UCSD-AML1 (cell line): ENCODE data around the gene LKAAEAR1.

Experiments used
- DNase-seq: peaks from one replicate; lab custom pipeline; 2025; ENCODE audit not compliant: unreplicated experiment; lab: John Stamatoyannopoulos, UW

LKAAEAR1 gene

DNA sequence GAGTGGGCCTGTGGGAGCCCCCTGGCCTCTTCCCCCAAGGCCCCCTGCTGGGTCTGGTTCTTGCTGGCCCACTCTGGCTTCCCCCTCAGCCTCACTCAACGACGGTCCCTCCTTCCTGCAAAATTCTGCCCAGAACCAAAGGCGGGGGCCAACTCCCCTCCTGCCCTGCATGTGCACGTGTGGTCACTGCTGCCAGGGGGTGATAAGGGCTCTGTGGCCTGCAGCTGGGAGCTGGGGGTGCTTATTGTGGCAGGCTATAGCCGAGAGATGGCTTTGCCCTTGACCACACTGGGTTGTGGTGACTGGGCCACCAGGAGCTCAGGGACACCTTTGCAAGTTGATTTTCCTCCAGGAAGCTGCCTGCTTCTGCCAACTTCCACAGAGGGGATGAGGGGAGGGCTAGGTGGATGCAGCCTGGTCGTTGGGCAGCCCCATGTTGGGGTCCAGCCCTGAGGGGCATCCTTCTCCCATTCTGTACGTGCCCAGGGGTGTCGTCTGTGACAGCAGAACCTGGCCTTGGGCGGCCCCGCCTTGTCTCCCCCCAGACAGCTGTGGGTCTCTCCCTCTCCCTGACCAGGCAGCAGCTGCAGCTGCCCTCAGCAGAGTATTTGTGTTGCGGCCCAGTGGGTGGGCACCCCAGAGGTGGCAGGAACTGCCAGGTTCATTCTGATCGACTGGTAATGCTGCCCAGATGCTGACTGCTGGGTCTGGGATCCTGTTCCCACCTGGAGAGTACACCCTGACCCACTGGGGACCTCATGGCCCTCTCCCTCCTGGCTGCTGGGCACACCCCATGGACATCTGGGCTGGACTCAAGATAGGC, 15.6 kb downstream of the LKAAEAR1 start:
- DNase-seq = peak; percentile 66

DNA sequence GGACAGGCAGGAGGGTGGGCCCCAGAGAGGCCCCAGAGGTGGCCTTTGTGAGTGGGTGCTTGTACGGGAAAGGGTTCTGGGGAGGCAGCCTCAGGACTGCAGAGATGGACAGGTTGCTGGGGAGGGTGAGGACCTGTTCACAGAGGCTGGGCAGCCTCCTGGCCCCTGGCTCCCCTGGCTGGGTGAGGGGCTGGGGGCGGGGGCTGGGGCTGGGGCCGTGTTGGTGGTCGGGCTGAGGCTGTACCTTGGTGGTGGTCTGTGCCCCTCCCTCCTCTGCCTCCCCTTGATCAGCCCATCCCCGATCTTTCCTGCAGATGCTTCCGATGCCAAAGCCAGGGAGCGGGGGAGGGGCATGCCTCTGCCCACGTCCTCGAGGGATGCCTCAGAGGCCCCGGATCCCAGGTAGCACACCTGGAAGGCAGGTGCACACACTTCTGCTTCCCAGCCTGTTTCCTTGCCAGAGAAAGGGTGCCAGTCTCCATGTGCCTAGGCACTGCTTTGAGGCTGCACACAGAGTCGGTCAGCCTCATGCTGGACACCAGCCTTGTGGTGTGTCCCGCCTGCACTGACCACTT, 16.4 kb downstream of the LKAAEAR1 start:
- no peak for DNase-seq

DNA sequence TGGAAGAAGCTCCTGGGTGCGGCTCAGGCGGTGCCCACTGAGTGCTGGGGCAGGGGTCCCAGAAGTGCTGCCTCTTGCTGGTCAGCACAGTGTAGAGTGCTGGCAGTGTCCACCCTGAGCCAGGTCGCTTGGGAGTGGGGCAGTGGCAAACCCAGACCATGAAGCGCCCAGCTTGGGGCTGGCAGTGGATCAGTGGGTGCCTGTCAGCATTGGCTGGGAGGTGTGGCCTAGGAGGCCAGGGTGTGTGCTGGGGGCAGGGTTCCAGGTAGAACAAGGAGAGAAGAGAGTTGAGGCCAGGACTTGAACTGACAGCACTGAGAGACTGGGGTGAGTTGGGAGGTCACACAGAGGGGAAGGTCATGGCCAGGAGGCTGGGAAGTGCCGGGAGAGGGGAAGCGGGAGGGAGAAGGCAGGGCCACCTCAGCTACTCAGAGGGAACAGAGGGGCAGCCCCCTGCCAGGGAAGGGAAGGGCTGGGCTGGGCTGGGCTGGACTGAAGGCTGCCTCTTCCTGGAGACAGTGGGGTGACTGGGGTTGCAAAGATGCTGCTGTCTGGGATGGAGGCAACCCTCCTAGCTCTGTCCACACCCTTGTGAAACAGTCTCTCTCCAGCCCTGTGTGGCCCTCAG, 17.1 kb downstream of the LKAAEAR1 start:
- no peak for DNase-seq

DNA sequence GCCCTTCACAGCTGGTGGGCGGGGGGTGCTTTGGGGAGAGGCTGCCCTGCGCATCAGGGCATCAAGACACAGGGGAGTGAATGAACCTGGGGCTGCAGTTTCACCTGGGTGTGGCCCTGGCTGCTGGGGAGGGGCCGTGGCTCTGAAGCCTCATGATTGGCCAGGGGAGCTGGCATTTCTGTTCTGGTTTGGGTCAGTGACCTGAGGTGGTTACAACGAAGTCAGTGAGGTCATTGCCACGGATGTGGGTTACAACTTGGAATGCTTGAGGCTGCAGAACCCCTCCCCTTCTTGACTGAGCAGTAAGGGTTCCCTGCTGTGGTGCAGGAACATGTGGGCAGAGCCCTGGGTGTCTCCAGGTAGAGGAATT, 18.2 kb downstream of the LKAAEAR1 start:
- DNase-seq = peak; percentile 77

DNA sequence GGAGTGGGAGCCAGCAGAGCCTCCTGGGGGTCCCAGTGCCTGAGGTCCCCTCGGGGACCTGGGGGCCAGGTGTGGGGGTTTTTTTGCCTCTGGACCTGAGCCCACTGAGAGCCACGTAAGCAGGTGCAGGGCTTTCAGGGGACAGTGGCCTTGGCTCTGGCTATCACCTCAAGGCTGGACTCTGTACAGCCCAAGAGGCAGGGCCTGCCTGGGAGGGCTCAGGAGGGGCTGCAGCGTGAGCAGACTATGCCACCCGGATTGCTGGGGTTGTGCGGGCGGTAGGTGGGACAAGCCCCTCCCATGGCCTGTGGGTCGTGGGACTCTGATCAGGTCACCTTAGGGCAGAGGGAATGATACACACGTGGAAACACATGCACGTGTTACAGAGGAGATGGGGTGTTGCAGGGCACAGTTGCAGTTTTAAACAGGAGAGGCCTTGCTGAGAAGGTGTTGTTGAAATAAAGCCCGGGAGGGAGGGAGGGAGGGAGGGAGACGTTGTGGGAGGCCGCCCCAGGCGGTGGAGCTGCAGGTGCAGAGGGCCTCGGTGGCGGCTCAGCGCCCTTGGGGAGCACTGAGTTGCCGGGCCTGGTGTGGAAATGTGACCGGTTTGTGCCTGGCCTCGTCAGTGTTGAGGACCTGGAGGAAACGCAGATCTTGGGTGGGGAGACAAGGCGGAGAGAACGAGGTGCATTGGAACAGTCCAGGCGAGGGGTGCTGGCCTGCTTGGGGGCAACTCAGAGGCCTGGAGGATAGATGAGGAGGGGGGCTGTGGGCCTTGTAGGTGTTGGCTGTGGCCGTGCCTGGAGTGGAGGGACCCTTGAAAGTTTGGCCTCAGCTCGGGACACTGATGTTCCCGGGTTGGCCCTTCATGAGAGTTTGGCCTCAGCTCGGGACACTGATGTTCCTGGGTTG, 18.9 kb downstream of the LKAAEAR1 start:
- no peak for DNase-seq

DNA sequence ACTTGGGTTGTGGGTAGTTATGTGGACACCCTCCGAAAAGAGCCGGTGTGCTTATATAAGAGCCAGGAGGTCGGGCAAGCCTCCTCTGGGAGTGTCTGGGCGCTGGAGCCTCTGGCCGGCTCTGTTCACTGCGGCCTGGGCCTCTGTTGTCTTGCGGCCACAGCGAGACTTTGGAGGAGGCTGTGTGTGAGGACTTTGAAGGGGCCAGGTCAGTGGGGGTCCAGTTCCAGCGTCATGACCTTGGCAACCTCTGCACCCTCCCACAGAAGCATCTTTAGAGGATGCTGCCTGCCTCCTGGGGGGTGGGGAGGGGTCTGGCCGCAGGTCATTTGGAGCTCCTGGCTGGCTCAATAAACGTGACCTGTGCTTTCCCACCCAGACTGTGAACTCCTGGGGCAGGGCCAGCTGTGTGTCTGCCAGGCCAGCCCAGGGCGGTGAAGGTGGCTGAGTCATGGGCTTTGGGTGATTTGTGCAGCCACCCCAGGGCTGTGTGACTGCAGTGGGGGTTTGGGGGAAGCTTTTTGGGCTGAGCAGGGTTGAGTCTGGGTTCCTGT, 20.0 kb downstream of the LKAAEAR1 start:
- no peak for DNase-seq

DNA sequence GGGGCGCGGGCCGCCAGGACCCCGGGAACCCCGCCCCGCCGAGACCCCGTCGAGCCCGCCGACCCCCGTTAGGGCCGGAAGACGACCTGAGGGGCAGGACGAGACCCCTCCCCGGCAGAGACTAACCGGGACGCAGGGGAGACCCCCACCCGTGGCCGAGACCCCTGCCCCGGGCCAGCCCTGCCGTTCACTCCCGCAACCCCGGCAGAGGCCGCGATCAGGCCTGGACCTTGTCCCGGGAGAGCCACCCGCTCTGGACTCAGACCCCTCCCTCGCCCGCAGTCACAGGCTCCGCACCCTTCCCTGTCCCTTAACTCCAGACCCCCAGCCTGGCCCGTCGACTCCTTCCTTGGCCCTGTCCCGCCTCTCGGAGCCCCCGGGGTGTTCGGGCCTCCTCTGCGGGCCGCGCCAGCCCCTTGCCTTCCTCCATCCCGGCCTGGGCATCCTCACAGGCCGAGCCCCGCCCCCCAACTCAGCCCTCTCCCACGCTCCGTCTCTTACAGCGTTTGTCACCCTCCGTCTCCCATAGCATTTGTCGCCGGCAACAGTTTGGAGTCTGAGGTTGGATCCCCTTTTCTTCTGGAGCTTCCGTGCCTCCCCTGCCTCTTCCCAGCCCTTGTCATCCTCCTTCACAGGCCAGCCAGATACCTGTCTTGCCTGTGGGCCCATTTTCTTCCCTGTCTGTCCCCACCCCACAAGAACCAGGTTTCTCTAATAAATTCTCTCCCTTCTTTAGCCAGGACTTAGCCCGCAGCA, 20.6 kb downstream of the LKAAEAR1 start:
- DNase-seq = peak; percentile 39

DNA sequence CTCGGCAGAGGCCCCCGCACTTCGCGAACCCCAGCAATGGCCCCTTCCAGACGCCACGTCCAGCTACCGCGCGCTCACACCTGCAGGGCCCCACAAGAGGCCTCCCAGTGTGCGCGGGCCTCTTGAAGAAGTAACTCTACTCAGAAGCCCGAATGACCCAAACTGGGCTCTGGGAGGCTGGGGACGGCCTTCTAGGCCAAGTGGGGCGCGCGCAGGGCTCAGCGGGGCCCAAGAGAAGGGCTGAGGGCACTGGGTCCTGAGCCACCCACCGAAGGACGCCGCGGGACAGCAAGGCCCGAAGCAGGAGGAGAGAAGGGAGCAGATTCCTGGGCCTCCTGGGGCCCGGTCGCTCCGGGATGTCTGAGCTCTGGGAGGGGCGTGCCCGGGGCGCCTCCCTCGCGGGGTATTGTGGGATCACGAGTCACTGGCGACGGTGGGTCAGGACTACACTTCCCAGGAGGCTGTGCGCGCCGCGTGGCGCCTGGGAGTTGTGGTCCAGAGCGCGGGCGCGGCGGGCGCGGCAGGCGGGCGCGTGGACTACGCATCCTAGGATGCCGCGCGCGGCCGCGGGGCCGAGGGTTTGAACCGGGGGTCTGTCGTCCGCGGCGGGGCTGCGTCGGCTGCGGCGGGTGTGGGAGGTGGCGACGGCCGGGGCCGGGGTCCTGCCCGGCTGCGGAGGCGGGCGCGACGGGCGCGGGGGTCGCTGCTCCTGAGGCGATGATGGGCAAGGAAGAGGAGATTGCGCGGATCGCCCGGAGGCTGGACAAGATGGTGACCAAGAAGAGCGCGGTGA, 21.4 kb downstream of the LKAAEAR1 start, which contains the start of gene TCEA2:
TCEA2 (plus strand) TSS at position 603 of the 793 bp plus-strand sequence; CDS start at position 718, 115 bp downstream.
- peak; percentile 96 for DNase-seq

DNA sequence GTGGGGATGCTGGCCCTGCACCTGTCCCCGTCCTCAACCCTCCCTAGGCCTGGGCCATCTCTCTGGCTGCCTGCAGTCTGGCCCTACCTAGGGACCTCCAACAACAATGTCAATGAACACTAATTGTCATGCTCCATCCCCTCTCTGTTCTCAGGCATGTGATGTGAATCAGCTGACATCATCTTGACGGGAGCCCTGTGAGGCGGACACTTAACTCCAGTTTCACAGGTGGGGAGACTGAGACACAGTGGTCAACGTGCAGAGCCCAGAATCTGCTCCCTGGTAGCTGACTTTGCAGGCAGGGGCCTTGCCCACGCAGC, 22.0 kb downstream of the LKAAEAR1 start:
- DNase-seq = no peak

DNA sequence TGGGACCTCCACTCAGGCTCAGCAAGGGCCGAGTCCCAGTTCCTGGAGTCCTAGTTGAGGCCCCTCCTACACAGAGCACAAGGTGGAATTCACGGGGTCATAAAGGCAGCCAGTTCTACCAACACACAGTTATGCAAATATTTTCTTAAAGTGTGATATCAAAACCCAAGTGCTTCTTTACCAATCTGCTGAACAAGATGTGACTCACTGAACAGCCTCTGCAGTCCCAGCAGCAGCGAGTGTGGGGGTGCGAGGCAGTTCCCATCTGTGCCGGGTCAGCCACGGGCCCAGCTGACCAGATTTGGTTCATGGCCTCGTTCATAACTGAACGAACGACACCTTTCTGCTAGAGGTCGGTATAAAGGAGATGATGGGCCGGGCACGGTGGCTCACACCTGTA, 25.7 kb downstream of the LKAAEAR1 start:
- no peak for DNase-seq

DNA sequence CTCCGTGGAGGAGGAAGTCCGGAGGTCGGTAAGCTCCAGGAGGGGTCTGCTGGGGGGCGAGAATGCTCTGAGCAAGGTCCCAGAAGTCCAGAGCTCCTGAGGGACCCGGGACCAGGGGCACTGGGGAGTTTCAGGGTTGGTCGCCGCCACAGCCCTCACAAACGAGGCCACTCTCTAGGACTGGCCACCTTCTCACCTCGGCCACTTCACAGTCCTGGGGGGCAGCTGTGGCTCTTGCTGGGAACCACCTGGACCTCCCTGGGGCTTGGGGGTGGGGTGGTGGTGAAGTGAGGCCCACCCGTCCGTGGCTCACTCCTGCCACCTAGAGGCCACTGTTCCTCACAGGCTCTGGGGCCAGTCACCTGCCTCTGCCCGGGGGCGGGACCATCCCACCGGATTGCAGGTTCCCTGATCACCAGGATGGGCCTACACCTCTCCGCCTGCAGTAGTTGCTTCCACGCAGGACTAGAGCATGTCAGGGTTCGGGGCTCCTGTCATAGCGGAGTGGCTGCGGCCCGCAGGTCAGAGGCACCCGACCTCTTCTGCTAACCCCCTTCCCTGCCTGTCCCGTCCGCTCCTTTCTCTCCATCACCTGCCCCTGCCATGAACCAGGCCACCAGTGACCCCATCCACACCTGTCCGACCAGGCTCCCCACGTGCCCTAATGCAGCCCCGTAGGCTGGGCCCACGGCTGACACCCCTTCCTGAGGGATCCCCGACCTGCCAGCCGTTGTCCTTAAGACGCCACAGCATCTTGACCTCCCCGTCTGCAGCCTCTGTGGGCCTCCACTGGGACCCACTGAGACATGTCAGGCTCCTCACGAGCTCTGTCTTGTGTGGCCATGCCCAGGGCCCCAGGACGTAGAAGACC, 26.3 kb downstream of the LKAAEAR1 start:
- peak; percentile 75 for DNase-seq

DNA sequence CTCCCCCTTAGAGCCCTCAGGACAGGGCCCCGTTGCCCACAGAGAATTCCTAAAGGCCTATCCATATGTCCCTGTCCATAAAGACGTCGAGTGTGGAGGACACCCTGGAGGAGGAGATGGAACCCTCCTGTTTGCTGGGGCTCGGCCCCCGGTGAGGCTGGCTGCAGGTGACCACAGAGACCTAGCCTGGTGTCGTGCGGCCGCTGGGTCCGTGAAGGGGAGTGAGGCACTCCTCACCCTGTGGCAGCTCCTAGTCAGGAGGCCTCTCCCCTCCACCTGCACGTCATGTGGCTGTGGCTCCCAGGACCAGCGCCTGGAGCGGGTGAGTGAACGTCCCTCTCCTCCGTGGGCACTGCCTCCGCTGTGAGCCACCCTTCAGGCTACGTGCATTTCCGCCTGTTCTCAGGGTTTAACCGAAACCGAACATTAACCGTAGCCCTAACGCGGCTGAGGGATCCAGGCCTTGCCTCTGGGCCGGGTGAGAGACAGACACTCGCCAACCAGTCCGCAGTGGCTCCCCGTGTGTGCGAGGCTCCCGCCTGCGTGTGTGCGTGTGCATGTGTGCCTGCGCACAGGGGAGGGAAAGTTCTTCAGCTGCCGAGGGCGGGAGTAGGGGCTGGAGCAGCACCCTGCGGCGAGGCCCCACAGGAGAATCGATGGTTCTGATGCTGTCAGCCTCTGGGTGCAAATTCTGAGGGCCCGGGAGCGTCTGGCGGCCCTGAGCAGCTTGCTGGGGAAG, 27.1 kb downstream of the LKAAEAR1 start:
- no peak for DNase-seq

DNA sequence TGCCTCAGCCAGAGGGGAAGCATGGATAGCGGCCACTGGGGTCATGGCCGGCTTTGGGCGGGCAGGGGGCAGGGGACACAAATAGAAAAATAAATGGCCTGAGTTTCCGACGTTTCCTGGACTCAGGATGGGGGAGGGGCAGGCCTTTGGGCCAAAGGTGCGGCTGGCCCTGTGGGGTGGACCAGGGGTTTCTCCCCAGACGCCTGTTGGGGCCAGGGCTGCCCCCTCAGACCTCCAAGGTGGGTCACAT, 27.6 kb downstream of the LKAAEAR1 start:
- no peak for DNase-seq

DNA sequence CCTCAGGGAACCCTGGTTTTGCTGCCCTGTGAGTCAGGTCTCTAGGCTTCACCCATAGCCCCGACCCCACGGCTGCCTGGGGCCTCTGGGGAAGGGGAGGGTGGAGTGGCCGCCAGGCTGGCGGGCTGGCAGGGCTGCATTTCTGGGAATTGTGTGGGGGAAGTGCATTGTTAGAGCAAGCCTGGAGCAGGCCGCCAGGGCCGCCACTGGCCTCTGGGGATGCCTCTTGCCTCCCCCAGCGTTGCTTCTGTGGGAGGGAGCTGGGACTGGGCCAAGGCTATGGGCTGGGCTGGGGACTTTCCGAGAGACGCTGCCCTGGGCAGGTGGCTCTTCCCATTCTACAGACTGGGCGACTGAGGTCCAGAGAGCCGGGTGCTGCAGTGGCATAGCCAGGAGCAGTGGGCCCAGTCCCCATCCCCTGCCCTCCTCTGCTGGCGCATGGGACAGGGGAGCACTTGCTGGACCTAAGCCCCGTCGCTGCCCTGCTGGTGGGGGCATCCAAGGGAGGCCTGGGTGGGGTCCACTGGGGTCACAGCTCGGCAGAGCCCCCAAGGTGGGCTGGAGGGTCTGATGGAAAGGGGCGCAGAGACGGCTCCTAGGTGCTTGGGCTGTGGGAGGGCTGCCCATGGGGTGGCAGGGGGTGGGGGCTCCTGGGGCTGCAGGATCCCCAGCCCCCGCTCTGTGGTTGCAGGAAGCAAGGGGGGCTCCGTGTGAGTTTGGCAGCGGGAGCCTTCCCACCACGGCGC, 28.1 kb downstream of the LKAAEAR1 start:
- DNase-seq = no peak

DNA sequence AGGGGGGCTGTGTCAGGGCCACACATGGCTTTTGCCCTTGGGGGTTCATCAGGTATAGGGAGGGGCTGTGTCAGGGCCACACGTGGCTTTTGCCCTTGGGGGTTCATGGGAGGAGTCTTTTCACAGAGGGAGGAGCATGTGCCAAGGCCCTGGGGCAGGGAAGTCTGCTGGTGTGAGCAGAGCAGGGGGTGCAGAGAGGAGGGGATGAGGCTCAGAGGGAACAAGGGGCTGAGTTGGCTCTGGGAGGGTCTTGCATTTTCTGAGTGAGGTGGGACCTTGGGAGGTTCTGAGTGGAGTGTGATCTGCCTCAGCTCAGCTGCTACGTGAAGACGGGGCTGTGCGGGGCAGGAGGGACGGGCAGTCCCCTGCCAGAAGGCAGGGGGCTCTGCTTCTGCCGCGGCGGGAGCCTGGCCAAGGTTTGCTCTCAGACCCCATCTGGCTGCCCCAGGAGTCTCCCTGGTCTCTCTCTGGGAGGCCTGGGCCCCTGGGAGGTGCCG, 28.8 kb downstream of the LKAAEAR1 start:
- DNase-seq = no peak

DNA sequence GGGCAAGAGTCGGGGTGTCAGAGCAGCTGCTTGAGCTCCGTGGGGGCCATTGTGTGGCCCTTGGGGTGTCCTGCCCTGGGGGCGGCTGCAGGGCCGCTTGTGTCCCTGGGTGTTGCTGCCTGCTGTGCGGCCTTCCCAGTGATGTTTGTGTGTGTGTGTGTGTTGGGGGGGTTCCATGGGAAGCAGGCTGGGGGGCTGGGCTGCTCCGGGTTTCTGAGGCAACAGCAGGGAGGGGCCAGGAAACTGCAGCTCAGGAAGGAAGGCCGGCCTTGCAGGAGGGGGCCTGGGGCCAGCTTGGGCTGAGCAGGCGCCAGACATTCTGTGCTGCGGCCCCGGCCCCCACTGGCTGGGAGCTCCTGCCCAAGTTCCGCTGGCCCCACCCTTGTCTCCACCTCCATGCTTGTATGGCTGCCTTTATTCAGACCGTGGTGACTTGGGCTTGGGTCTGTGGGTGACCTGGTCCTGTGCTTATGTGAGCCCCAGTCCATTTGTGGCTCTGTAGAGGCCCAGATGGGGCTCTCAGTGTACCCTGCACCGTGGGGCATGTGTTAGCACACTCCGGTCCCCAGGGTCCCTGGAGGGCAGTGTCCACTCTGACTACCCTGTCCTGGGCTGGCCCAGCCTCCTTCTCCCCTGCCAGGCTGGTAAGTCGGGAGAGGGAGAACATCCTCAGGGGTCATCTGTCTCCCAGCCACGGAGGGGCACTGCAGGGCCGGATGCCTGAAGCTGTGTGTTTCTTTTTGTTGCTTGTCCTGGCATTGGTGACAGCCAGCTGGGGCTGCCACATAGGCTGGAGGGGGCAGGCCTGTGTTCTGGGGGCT, 30.1 kb downstream of the LKAAEAR1 start:
- DNase-seq = peak; percentile 91
